ENCODE data around the gene QTRT2. TPM values are rescaled to one million over a fixed set of nuclear protein-coding genes. Genes with fewer than 3 reads are reported as not detected.

QTRT2 gene
- total and polyA plus RNA-seq, 2 of the 8 experiments (the other 6 are each of a cell fraction or from before 2014, with no cell fraction given) = 13.3 to 54.5 TPM

GRCh38 chr3:114034211-114034610, 22.3 kb upstream of the QTRT2 start:
- Histone ChIP-seq H3K14ac (ENCODE audit: insufficient read length) (no peak overlapping the region), H3K4me1 (replicated peaks in 1 of 4; ENCODE audit: control insufficient read depth in 3 of 4, insufficient read depth in 4 of 4, low read length in 3 of 4) (no peaks in the 10 kb centered on the region), H3K23me2 (ENCODE audit: low read depth, low read length) (no peaks in the 10 kb centered on the region), H3K4me2 (ENCODE audit: insufficient read depth in 1 of 2, low read depth in 2 of 2, low read length in 2 of 2) (no peak overlapping the region), H3K9me3 (ENCODE audit: insufficient read depth in 2 of 2, low read depth in 1 of 2, low read length in 1 of 2) (no peaks in the 10 kb centered on the region), H3K27me3 (replicated peaks in 1 of 4; ENCODE audit: control insufficient read depth in 3 of 4, extremely low read depth in 1 of 4, insufficient read depth in 3 of 4, low read length in 3 of 4) (no peaks in the 10 kb centered on the region), H3K27ac (ENCODE audit: low read depth, low read length) (no peak overlapping the region), H3K79me1 (ENCODE audit: low read depth, low read length) (no peaks in the 10 kb centered on the region), H3K56ac (replicated peaks; ENCODE audit: insufficient read length, low read depth, low read length) (no peak overlapping the region), H4K91ac (replicated peaks; ENCODE audit: insufficient read length, low read length) (no peak overlapping the region), H4K5ac (ENCODE audit: insufficient read length, low read depth, low read length) (no peak overlapping the region), H3K4ac (replicated peaks; ENCODE audit: insufficient read length, low read depth, low read length) (no peak overlapping the region), H2BK5ac (ENCODE audit: low read depth, low read length) (no peak overlapping the region), H2BK20ac (ENCODE audit: low read length) (no peak overlapping the region), H2AFZ (ENCODE audit: low read length) (no peak overlapping the region), H3K79me2 (ENCODE audit: control insufficient read depth in 1 of 2, insufficient read depth in 2 of 2, low read length in 2 of 2) (no peaks in the 10 kb centered on the region), H3K4me3 (ENCODE audit: extremely low read depth in 1 of 4, insufficient read depth in 2 of 4, low read depth in 3 of 4, low read length in 4 of 4) (no peak overlapping the region), H2BK15ac (ENCODE audit: low read length) (no peak overlapping the region), H4K8ac (ENCODE audit: extremely low read depth, insufficient read depth, low read length) (no peak overlapping the region), H3K9ac (replicated peaks in 1 of 4; ENCODE audit: extremely low read depth in 1 of 4, low read depth in 3 of 4, low read length in 3 of 4) (no peak overlapping the region), H2BK120ac (replicated peaks; ENCODE audit: low read depth, low read length) (no peak overlapping the region), H3K18ac (ENCODE audit: extremely low read depth, low read length) (no peak overlapping the region), H2AK5ac (ENCODE audit: low read depth, low read length) (no peak overlapping the region), H4K20me1 (replicated peaks in 1 of 2; ENCODE audit: control insufficient read depth in 1 of 2, insufficient read depth in 2 of 2, low read length in 2 of 2) (no peaks in the 10 kb centered on the region), H2BK12ac (ENCODE audit: low read depth, low read length) (no peak overlapping the region), H3K36me3 (ENCODE audit: control insufficient read depth in 2 of 4, insufficient read depth in 4 of 4, low read length in 3 of 4) (no peaks in the 10 kb centered on the region), H3K23ac (ENCODE audit: insufficient read length) (no peak overlapping the region)
- TF ChIP-seq SP1 (IDR thresholded peaks at IDR 0.05; ENCODE audit: low read depth, low read length) = no peak
- no peak for TF ChIP-seq SIX5 (IDR thresholded peaks at IDR 0.05; ENCODE audit: low read depth, low read length)
- no peak for TF ChIP-seq JUND (IDR thresholded peaks at IDR 0.05; ENCODE audit: low read length)
- TF ChIP-seq ZNF274 (IDR thresholded peaks at IDR 0.05; ENCODE audit: borderline replicate concordance, extremely low read depth, low read length) = no peak
- TF ChIP-seq RXRA (IDR thresholded peaks at IDR 0.05; ENCODE audit: insufficient read depth, low read depth, low read length) = no peak
- no peak for TF ChIP-seq CBX8 (IDR thresholded peaks at IDR 0.05; ENCODE audit: borderline replicate concordance, low read depth, low read length)
- POLR2A ChIA-PET (ENCODE audit: partially characterized antibody) = no interaction called here
- no peak for DNase-seq (ENCODE audit: low read depth in 1 of 2, low spot score in 2 of 2)
- FAIRE-seq = no peak
- CTCF ChIA-PET (ENCODE audit: partially characterized antibody) = no interaction called here

Data from H1 (cell line).